ENCODE data around the gene PIAS3.
A peak's percentile ranks its signal among the peaks of the same experiment; 100 is the strongest.
"Not testable (repeated sequence)": the region's sequence is repeated elsewhere in the genome, so short reads cannot be mapped to it uniquely, and the experiment has no call there.

The PIAS3 gene

GRCh38 chr1:145823565-145824498, 35.0 kb downstream of the PIAS3 start, which contains the start of the genes POLR3C and RNF115:
Gene POLR3C, plus strand, starts transcription at chr1:145824200. Its CDS starts 1,577 bp downstream, at chr1:145825777.
Gene RNF115, minus strand, starts transcription at chr1:145824095. Its CDS starts 222 bp downstream, at chr1:145823873.
- peak; percentile 81 for DNase-seq (ENCODE audit: low read depth)

GRCh38 chr1:145822779-145823331, 36.0 kb downstream of the PIAS3 start:
- DNase-seq (ENCODE audit: low read depth) = not testable (repeated sequence)

GRCh38 chr1:145818095-145818494, 40.8 kb downstream of the PIAS3 start:
- not testable (repeated sequence) for DNase-seq (ENCODE audit: low read depth)

- DNase-seq (ENCODE audit: low read depth) = not testable (repeated sequence)
Observed at GRCh38 chr1:145812977-145813810, 45.7 kb downstream of the PIAS3 start.

GRCh38 chr1:145806844-145807243, 52.0 kb downstream of the PIAS3 start:
- no peak for DNase-seq (ENCODE audit: low read depth)

- DNase-seq (ENCODE audit: low read depth) = no peak
Observed at GRCh38 chr1:145806408-145806807, 52.5 kb downstream of the PIAS3 start.

GRCh38 chr1:145805057-145805456, 53.8 kb downstream of the PIAS3 start:
- DNase-seq (ENCODE audit: low read depth) = no peak

GRCh38 chr1:145804235-145805045, 54.4 kb downstream of the PIAS3 start:
- no peak for DNase-seq (ENCODE audit: low read depth)

- no peak for DNase-seq (ENCODE audit: low read depth)
Observed at GRCh38 chr1:145799806-145800205, 59.1 kb downstream of the PIAS3 start.
